ENCODE measurements around the gene UFSP1. TPM values are rescaled to one million over a fixed set of nuclear protein-coding genes. Genes with fewer than 3 reads are reported as not detected.

Gene UFSP1
- total RNA-seq, 1 donor from 2014 or later = 1.6 TPM

- DNase-seq (ENCODE audit: low read depth) = no peak
- Histone ChIP-seq H3K4me3 (ENCODE audit: low read depth, low read length) (no peak overlapping the region), H3K36me3 (ENCODE audit: control insufficient read depth, insufficient read depth, low read length) (no peaks in the 10 kb centered on the region), H3K27me3 (ENCODE audit: control insufficient read depth, insufficient read depth, low read length) (peaks cover 28% of the 10 kb centered on the region)
- TF ChIP-seq, protein P1, sequence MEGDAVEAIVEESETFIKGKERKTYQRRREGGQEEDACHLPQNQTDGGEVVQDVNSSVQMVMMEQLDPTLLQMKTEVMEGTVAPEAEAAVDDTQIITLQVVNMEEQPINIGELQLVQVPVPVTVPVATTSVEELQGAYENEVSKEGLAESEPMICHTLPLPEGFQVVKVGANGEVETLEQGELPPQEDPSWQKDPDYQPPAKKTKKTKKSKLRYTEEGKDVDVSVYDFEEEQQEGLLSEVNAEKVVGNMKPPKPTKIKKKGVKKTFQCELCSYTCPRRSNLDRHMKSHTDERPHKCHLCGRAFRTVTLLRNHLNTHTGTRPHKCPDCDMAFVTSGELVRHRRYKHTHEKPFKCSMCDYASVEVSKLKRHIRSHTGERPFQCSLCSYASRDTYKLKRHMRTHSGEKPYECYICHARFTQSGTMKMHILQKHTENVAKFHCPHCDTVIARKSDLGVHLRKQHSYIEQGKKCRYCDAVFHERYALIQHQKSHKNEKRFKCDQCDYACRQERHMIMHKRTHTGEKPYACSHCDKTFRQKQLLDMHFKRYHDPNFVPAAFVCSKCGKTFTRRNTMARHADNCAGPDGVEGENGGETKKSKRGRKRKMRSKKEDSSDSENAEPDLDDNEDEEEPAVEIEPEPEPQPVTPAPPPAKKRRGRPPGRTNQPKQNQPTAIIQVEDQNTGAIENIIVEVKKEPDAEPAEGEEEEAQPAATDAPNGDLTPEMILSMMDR (IDR thresholded peaks at IDR 0.05; ENCODE audit: insufficient read depth, low read length, poor library complexity, severe bottlenecking) = no peak
These were observed 3.1 kb upstream of the UFSP1 start for GRCh38 chr7:100892364-100893317.

GRCh38 chr7:100891568-100892247 is 2.2 kb upstream of the UFSP1 start:
- TF ChIP-seq, protein P1 (IDR thresholded peaks at IDR 0.05; ENCODE audit: insufficient read depth, low read length, poor library complexity, severe bottlenecking) = no peak
- Histone ChIP-seq H3K36me3 (ENCODE audit: control insufficient read depth, insufficient read depth, low read length) (peaks cover 2% of the 10 kb centered on the region), H3K27me3 (ENCODE audit: control insufficient read depth, insufficient read depth, low read length) (peaks cover 21% of the 10 kb centered on the region), H3K4me3 (ENCODE audit: low read depth, low read length) (no peak overlapping the region)
- peak; percentile 47 for DNase-seq (ENCODE audit: low read depth)

- TF ChIP-seq, protein P1 (IDR thresholded peaks at IDR 0.05; ENCODE audit: insufficient read depth, low read length, poor library complexity, severe bottlenecking) = no peak
- Histone ChIP-seq H3K36me3 (ENCODE audit: control insufficient read depth, insufficient read depth, low read length) (peaks cover 2% of the 10 kb centered on the region), H3K4me3 (ENCODE audit: low read depth, low read length) (peak overlapping the region; percentile 41), H3K27me3 (ENCODE audit: control insufficient read depth, insufficient read depth, low read length) (peaks cover 13% of the 10 kb centered on the region)
- DNase-seq (ENCODE audit: low read depth) = no peak
These were observed 1.4 kb upstream of the UFSP1 start for GRCh38 chr7:100890653-100891567.

- TF ChIP-seq, protein P1 (IDR thresholded peaks at IDR 0.05; ENCODE audit: insufficient read depth, low read length, poor library complexity, severe bottlenecking) = no peak
- no peak for DNase-seq (ENCODE audit: low read depth)
- Histone ChIP-seq H3K4me3 (ENCODE audit: low read depth, low read length) (peak overlapping the region; percentile 43), H3K27me3 (ENCODE audit: control insufficient read depth, insufficient read depth, low read length) (no peaks in the 10 kb centered on the region), H3K36me3 (ENCODE audit: control insufficient read depth, insufficient read depth, low read length) (peaks cover 3% of the 10 kb centered on the region)
These were observed 1.1 kb downstream of the UFSP1 start for GRCh38 chr7:100888291-100888987.

All from kidney epithelial cell (primary cell).